ENCODE data around the gene CEP112.

CEP112 gene

DNA sequence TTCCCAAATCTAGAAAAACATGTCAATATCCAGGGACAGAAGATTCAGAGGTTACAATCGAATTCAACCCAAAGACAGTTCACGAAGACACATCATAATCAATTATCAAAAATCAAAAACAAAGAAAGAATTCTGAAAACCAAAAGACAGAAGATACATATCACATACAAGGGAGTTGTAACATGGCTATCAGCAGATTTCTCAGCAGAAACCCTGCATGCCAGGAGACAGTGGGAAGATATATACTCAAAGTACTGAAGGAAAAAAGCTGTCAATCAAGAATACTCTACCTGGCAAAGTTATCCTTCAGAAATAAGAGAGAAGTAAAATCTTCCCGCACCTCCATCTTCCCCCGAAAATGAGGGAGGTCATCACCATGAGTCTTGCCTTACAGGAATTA, 258.6 kb downstream of the CEP112 start:
- TF ChIP-seq, protein P1, sequence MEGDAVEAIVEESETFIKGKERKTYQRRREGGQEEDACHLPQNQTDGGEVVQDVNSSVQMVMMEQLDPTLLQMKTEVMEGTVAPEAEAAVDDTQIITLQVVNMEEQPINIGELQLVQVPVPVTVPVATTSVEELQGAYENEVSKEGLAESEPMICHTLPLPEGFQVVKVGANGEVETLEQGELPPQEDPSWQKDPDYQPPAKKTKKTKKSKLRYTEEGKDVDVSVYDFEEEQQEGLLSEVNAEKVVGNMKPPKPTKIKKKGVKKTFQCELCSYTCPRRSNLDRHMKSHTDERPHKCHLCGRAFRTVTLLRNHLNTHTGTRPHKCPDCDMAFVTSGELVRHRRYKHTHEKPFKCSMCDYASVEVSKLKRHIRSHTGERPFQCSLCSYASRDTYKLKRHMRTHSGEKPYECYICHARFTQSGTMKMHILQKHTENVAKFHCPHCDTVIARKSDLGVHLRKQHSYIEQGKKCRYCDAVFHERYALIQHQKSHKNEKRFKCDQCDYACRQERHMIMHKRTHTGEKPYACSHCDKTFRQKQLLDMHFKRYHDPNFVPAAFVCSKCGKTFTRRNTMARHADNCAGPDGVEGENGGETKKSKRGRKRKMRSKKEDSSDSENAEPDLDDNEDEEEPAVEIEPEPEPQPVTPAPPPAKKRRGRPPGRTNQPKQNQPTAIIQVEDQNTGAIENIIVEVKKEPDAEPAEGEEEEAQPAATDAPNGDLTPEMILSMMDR (IDR thresholded peaks at IDR 0.05; ENCODE audit: borderline replicate concordance, insufficient read depth, low read depth, low read length) = no peak
- no peak overlapping the region for H3K4me3 ChIP-seq (ENCODE audit: low read depth, low read length)

DNA sequence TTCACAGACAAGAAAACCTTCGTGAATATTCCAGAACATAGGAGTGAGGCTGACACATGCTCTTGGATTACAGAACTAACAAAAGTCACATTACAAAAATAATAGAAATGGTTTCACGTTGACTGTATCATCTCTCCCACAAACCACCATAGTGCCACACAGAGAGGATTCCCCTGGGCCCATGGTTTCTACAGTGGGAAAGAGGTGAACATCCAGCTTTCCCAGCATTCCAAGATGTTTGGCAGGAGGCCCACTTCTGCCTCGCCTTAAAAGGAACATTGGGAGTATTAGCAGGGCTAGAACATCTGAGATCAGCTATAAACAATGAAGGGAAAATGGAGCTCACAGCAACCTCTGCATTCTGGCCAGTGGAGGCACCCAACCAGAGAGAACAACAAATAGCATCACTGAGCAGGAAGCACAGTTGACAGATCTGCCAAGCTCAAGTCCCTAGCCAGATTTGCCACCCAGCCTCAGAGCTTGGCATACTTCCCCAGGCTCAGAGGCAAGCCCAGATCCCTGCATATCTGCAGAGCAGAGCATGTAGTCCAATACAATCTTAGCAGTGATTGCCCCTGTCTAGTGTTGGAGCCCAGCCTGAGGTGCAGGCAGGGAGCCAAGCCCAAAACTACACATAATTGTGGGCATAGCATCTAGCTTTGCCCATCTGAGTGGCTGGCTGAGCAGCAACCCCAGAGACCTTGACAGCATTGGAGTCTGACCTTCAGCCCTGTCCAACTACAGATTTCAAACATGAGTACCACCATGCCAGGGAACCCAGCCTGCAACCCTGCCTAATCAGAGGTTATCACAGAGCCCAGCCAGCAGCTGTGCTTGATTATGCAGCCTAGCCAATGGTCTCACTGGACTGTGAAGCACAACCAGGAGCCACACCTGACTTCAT, 260.4 kb downstream of the CEP112 start:
- H3K4me3 ChIP-seq (ENCODE audit: low read depth, low read length) = no peak overlapping the region
- TF ChIP-seq, protein P1 (IDR thresholded peaks at IDR 0.05; ENCODE audit: borderline replicate concordance, insufficient read depth, low read depth, low read length) = no peak

DNA sequence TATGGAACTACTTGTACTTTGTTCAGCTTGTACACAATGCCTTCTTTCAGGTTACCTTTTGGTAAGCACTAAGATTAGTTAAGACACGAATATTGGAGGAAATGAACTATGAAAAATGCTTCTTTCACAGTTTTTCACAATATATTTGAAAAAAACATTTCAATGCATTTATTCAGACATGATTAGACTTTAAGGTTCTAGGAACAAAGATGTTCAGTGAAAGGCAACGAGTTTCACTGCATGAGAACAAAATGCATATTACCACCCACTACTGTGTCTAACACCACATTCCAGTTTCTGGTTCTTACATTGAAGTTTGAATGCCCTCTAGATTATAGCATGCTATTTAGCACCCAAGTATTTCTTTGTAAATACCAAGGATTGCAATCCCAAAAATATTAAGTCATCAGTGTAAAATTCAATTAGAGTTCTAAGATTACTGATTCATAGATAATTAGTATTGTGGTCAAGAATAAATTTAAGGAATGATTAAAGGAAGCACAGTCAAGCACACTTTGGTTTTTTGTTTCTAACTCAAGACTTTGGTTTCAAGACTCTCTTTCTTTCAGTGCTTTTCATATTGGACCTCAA, 261.7 kb downstream of the CEP112 start:
- TF ChIP-seq, protein P1 (IDR thresholded peaks at IDR 0.05; ENCODE audit: borderline replicate concordance, insufficient read depth, low read depth, low read length) = no peak
- H3K4me3 ChIP-seq (ENCODE audit: low read depth, low read length) = no peak overlapping the region

DNA sequence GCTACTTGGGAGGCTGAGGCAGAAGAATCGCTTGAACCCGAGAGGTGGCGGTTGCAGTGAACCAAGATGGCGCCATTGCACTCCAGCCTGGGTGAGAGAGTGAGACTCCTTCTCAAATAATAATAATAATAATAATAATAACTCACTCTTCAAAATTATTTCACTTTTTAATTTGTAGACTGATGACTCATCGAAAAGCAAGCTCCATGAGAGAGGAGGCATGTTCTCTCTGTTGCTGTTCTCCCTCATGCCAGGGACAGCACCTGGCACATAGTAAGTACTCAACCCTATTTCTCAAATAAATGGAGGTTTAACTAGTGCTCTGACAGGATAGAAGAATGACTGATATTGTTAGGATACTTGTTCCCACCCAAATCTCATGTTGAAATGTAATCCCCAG, 265.3 kb downstream of the CEP112 start:
- no peak overlapping the region for H3K4me3 ChIP-seq (ENCODE audit: low read depth, low read length)
- TF ChIP-seq, protein P1 (IDR thresholded peaks at IDR 0.05; ENCODE audit: borderline replicate concordance, insufficient read depth, low read depth, low read length) = no peak

DNA sequence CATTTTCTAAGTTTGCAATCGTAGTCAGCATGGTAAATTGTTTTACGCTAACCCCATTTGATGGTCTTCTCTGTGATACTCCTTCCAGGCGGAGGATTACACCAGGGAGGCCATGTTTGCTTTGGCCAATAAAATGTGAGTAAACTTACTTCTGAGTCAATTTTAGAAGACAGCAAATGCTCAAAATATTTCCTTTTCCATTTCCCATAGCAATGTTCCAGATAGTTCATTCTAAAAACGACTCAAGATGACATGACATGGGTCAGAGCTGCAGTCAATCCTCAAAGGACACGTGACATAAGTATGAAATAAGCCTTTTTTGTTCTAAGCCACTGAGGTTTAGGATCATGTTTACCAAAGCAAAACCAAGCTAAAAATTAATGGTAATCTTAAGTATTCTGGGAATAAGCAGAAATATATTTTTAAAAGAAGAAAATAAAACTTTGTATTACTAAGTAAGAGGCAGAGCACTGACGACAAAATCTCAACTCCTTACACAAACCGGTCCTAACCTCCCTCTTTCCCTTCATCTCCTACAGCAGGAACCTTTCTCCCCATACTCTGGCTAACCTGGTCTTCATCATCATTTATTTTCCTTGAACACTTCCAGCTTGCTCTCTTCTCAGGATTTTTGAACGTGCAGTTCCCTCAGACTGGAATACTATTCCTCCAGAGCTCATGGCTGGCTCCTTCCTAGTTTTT, 266.2 kb downstream of the CEP112 start:
- TF ChIP-seq, protein P1 (IDR thresholded peaks at IDR 0.05; ENCODE audit: borderline replicate concordance, insufficient read depth, low read depth, low read length) = no peak
- no peak overlapping the region for H3K4me3 ChIP-seq (ENCODE audit: low read depth, low read length)

DNA sequence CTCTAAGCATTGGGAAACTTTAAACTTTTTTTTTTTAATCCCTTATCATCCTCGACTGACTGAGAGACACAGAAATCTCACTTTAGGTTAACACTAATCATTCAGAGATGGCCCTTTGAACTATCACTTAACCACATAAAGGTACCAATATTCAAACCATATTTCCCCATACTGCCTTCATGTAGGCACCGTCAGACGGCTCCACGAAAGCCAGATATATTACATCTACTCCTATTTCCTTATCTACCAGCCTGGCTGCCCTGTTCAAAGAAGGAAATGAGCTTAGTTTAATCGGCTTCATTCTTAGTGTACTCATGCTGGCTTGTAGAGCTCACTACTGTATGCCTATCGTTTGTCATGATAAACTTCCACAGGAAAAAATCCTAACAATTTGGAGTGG, 270.9 kb downstream of the CEP112 start:
- TF ChIP-seq, protein P1 (IDR thresholded peaks at IDR 0.05; ENCODE audit: borderline replicate concordance, insufficient read depth, low read depth, low read length) = no peak
- H3K4me3 ChIP-seq (ENCODE audit: low read depth, low read length) = no peak overlapping the region
